H9 (cell line): ENCODE data around the gene CAMTA2. TPM values are rescaled to one million over a fixed set of nuclear protein-coding genes. Genes with fewer than 3 reads are reported as not detected.
A peak's percentile ranks its signal among the peaks of the same experiment; 100 is the strongest.

Experiments
- DNase-seq: peaks from one replicate; pipeline ENCODE4 v3.0.0-alpha.2; 2017
- H2AFZ ChIP-seq: one replicate; pipeline ENCODE4 v1.6.1; 2013; ENCODE audit warnings: mild to moderate bottlenecking, low read length, control low read depth, moderate library complexity
- H2AK5ac ChIP-seq: 2 replicates; pipeline ENCODE4 v1.6.1; 2013; ENCODE audit warnings: low read length, control low read depth, mixed read lengths; ENCODE audit not compliant: insufficient read length
- H2BK120ac ChIP-seq: one replicate; pipeline ENCODE4 v1.6.1; 2013; ENCODE audit warnings: low read depth, mild to moderate bottlenecking, low read length, control low read depth, inconsistent platforms; ENCODE audit not compliant: poor library complexity, severe bottlenecking
- H2BK12ac ChIP-seq: 2 replicates; pipeline ENCODE4 v1.6.1; 2013; ENCODE audit warnings: low read length, control low read depth, mixed read lengths, low read depth; ENCODE audit not compliant: insufficient read length
- H2BK15ac ChIP-seq: 2 replicates; pipeline ENCODE4 v1.6.1; 2013; ENCODE audit warnings: low read depth, low read length, control low read depth
- H2BK20ac ChIP-seq: one replicate; pipeline ENCODE4 v1.6.1; 2013; ENCODE audit warnings: low read depth, mild to moderate bottlenecking, low read length, control low read depth, inconsistent platforms; ENCODE audit not compliant: poor library complexity, severe bottlenecking
- H2BK5ac ChIP-seq: 2 replicates; pipeline ENCODE4 v1.6.1; 2013; ENCODE audit warnings: low read length, control low read depth, mixed read lengths; ENCODE audit not compliant: insufficient read length
- H3K14ac ChIP-seq: 2 replicates; pipeline ENCODE4 v1.6.1; 2013; ENCODE audit warnings: low read length, control low read depth; ENCODE audit not compliant: insufficient read depth
- H3K18ac ChIP-seq: 2 replicates; pipeline ENCODE4 v1.6.1; 2013; ENCODE audit warnings: low read depth, mild to moderate bottlenecking, mixed read lengths, low read length, control low read depth; ENCODE audit not compliant: insufficient read length
- H3K23ac ChIP-seq: 2 replicates; pipeline ENCODE4 v1.6.1; 2013; ENCODE audit warnings: low read length, control low read depth, mixed read lengths, low read depth; ENCODE audit not compliant: insufficient read length
- H3K23me2 ChIP-seq: 2 replicates; pipeline ENCODE4 v1.6.1; 2013; ENCODE audit warnings: low read depth, mild to moderate bottlenecking, mixed read lengths, low read length, control low read depth; ENCODE audit not compliant: insufficient read length, poor library complexity, severe bottlenecking
- H3K27ac ChIP-seq: 2 replicates; pipeline ENCODE4 v1.5.1; 2013; ENCODE audit warnings: low read length, control low read depth, mixed read lengths, low read depth; ENCODE audit not compliant: insufficient read length
- H3K27me3 ChIP-seq: 2 replicates; pipeline ENCODE4 v1.6.1; 2013; ENCODE audit warnings: low read length, control low read depth, inconsistent platforms; ENCODE audit not compliant: insufficient read depth
- H3K4ac ChIP-seq: 2 replicates; pipeline ENCODE4 v1.6.1; 2013; ENCODE audit warnings: low read depth, mild to moderate bottlenecking, control low read depth, inconsistent platforms, low read length, moderate library complexity
- H3K4me1 ChIP-seq: 2 replicates; pipeline ENCODE4 v1.6.1; 2013; ENCODE audit warnings: low read length, control low read depth, inconsistent platforms; ENCODE audit not compliant: insufficient read depth
- H3K4me2 ChIP-seq: 2 replicates; pipeline ENCODE4 v1.6.1; 2013; ENCODE audit warnings: low read length, control low read depth, mixed read lengths; ENCODE audit not compliant: insufficient read length, insufficient read depth
- H3K56ac ChIP-seq: 2 replicates; pipeline ENCODE4 v1.6.1; 2013; ENCODE audit warnings: low read depth, mild to moderate bottlenecking, mixed read lengths, low read length, control low read depth; ENCODE audit not compliant: insufficient read length
- H3K79me1 ChIP-seq: 2 replicates; pipeline ENCODE4 v1.6.1; 2013; ENCODE audit warnings: low read depth, mild to moderate bottlenecking, moderate library complexity, low read length, control low read depth, inconsistent platforms; ENCODE audit not compliant: insufficient read depth, poor library complexity, severe bottlenecking
- H3K79me2 ChIP-seq: 2 replicates; pipeline ENCODE4 v1.6.1; 2013; ENCODE audit warnings: low read length, control low read depth, inconsistent platforms; ENCODE audit not compliant: insufficient read depth
- H3K9ac ChIP-seq: 2 replicates; pipeline ENCODE4 v1.6.1; 2013; ENCODE audit warnings: low read length, control low read depth, mixed read lengths; ENCODE audit not compliant: insufficient read length; ENCODE audit errors: extremely low read depth
- H3K9me3 ChIP-seq: one replicate; pipeline ENCODE4 v1.6.1; 2013; ENCODE audit warnings: low read depth, low read length, inconsistent platforms; ENCODE audit not compliant: control insufficient read depth
- H3T11ph ChIP-seq: one replicate; pipeline ENCODE4 v1.6.1; 2013; ENCODE audit warnings: mild to moderate bottlenecking, low read length, control low read depth, inconsistent platforms
- H4K20me1 ChIP-seq: one replicate; pipeline ENCODE4 v1.6.1; 2013; ENCODE audit not compliant: control insufficient read depth, insufficient read length, insufficient read depth
- H4K5ac ChIP-seq: 2 replicates; pipeline ENCODE4 v1.6.1; 2013; ENCODE audit warnings: low read depth, mild to moderate bottlenecking, mixed read lengths, low read length, control low read depth; ENCODE audit not compliant: insufficient read length
- H4K8ac ChIP-seq: replicated peaks from 2 replicates; pipeline ENCODE4 v1.6.1; 2013; ENCODE audit warnings: low read length, control low read depth, mixed read lengths, low read depth; ENCODE audit not compliant: insufficient read length
- H4K91ac ChIP-seq: 2 replicates; pipeline ENCODE4 v1.6.1; 2013; ENCODE audit warnings: low read depth, mild to moderate bottlenecking, moderate library complexity, mixed read lengths, low read length, control low read depth; ENCODE audit not compliant: insufficient read length
- H3K27ac Mint-ChIP-seq, 3 experiments: 2 replicates in 2 of 3; 3 replicates in 1 of 3; pipeline ENCODE4 v1.8.0; 2020 to 2021; ENCODE audit warnings: mixed read lengths in 3 of 3, mild to moderate bottlenecking in 1 of 3, moderate library complexity in 1 of 3
- H3K27me3 Mint-ChIP-seq: 2 replicates; pipeline ENCODE4 v1.8.0; 2021; ENCODE audit warnings: low read depth, mild to moderate bottlenecking, moderate library complexity, mixed read lengths
- H3K36me3 Mint-ChIP-seq, 3 experiments: 2 replicates in 2 of 3; 3 replicates in 1 of 3; pipeline ENCODE4 v1.8.0; 2020 to 2021; ENCODE audit warnings: low read depth in 3 of 3, mixed read lengths in 3 of 3; ENCODE audit not compliant: insufficient read depth in 1 of 3
- H3K4me1 Mint-ChIP-seq, 2 experiments: 2 replicates each; pipeline ENCODE4 v1.8.0; 2020; ENCODE audit warnings: mixed read lengths in 2 of 2
- H3K4me3 Mint-ChIP-seq, 2 experiments: 2 replicates in 1 of 2; 3 replicates in 1 of 2; pipeline ENCODE4 v1.8.0; 2020 to 2021; ENCODE audit warnings: mild to moderate bottlenecking in 2 of 2, mixed read lengths in 2 of 2, moderate library complexity in 1 of 2
- H3K9me3 Mint-ChIP-seq, 2 experiments: 2 replicates in 1 of 2; 3 replicates in 1 of 2; pipeline ENCODE4 v1.8.0; 2020; ENCODE audit warnings: mild to moderate bottlenecking in 2 of 2, mixed read lengths in 2 of 2, moderate library complexity in 1 of 2
- CTCF ChIP-seq: fragments of 200-600 bp; sonication (generic); conservative IDR thresholded peaks from 3 replicates; pipeline ENCODE4 v1.8.0; 2021; ENCODE audit warnings: antibody characterized with exemption, mild to moderate bottlenecking
- WGBS: extraction: QIAGEN DNeasy Blood & Tissue Kit; methylation state at CpG from one replicate; pipeline ENCODE4 v1.1.7; 2013; ENCODE audit warnings: missing lambda C conversion rate, low lambda C conversion rate, mixed read lengths; ENCODE audit not compliant: insufficient read length; ENCODE audit errors: extremely low coverage; 5-methylcytosine and 5-hydroxymethylcytosine counted together
- total RNA-seq: library from RNA; stranded (reverse); gene quantifications from 2 replicates; pipeline ENCODE4 v1.2.1, GENCODE V29; 2021

CAMTA2 gene
- total RNA-seq, 1 experiment from 2014 or later: 15.6 TPM

GRCh38 chr17:4973256-4974114 is 14.0 kb downstream of the CAMTA2 start:
- H3K9me3 ChIP-seq: no peaks in the 10 kb centered on the region
- H3K18ac ChIP-seq: no peak overlapping the region
- no peaks in the 10 kb centered on the region for H3K79me1 ChIP-seq
- no peak overlapping the region; the same call in 1 of the 2 replicates for H3K14ac ChIP-seq
- no peaks in the 10 kb centered on the region for H3K9me3 Mint-ChIP-seq
- no peak overlapping the region for H4K5ac ChIP-seq
- no peak overlapping the region for H2BK20ac ChIP-seq
- H3T11ph ChIP-seq: no peak overlapping the region
- H3K56ac ChIP-seq: no peak overlapping the region
- H3K27ac ChIP-seq: no peak overlapping the region
- peak overlapping the region; percentile 4 for H3K4me2 ChIP-seq
- no peak overlapping the region for H2BK120ac ChIP-seq
- no peak overlapping the region for H2BK12ac ChIP-seq
- peak overlapping the region in 1 of 2 experiments; percentile 24; a peak in 3 of 5 replicates for H3K4me3 Mint-ChIP-seq
- H4K8ac ChIP-seq: no peak overlapping the region
- peaks cover 55% of the 10 kb centered on the region for H3K27me3 Mint-ChIP-seq
- no peak for TF ChIP-seq CTCF
- no peak overlapping the region for H3K9ac ChIP-seq
- H3K4me1 ChIP-seq: peaks cover 10% of the 10 kb centered on the region; the same call in 1 of the 2 replicates
- no peak overlapping the region for H4K91ac ChIP-seq
- H3K36me3 Mint-ChIP-seq: peaks cover 20 to 52% (median 24%) of the 10 kb centered on the region in 3 experiments
- no peak overlapping the region for H2BK15ac ChIP-seq
- no peak for DNase-seq
- H3K79me2 ChIP-seq: peaks cover 2% of the 10 kb centered on the region; the same call in 1 of the 2 replicates
- no CpG with 5 or more reads among the region's 10 CpGs for WGBS
- peaks cover 31% of the 10 kb centered on the region in 2 experiments for H3K4me1 Mint-ChIP-seq
- H2AFZ ChIP-seq: no peak overlapping the region
- peaks cover 10% of the 10 kb centered on the region for H3K23me2 ChIP-seq
- H3K4ac ChIP-seq: no peak overlapping the region
- no peaks in the 10 kb centered on the region for H4K20me1 ChIP-seq
- H3K27me3 ChIP-seq: peaks cover 21% of the 10 kb centered on the region; the same call in 1 of the 2 replicates
- H3K23ac ChIP-seq: no peak overlapping the region
- no peak overlapping the region for H2AK5ac ChIP-seq
- no peak overlapping the region for H2BK5ac ChIP-seq
- peak overlapping the region in 1 of 3 experiments; percentile 66; a peak in 2 of 7 replicates for H3K27ac Mint-ChIP-seq
